Loucy (cell line): ENCODE results near the gene ARFIP1.

ENCODE experiments used
- H2AFZ ChIP-seq: fragments of 200-600 bp; sonication (generic); 2 replicates; pipeline ENCODE4 v1.6.0; 2016; ENCODE audit warnings: antibody characterized with exemption, mild to moderate bottlenecking, low read length, moderate library complexity
- H3F3A ChIP-seq: fragments of 200-600 bp; 2 replicates; pipeline ENCODE4 v1.6.0; 2016; ENCODE audit warnings: antibody characterized with exemption, low read depth, mild to moderate bottlenecking
- H3K27me3 ChIP-seq: fragments of 200-600 bp; sonication (generic); 2 replicates; pipeline ENCODE4 v1.6.1; 2014; ENCODE audit warnings: low read length, mild to moderate bottlenecking; ENCODE audit not compliant: insufficient read depth, poor library complexity, severe bottlenecking
- H3K36me3 ChIP-seq: fragments of 200-600 bp; sonication (generic); 2 replicates; pipeline ENCODE4 v1.6.1; 2016; ENCODE audit warnings: low read length; ENCODE audit not compliant: insufficient read depth
- H3K4me1 ChIP-seq: fragments of 200-600 bp; sonication (generic); 2 replicates; pipeline ENCODE4 v1.5.1; 2014; ENCODE audit warnings: low read length, mild to moderate bottlenecking; ENCODE audit not compliant: insufficient read depth, poor library complexity, severe bottlenecking
- H3K4me2 ChIP-seq: fragments of 200-600 bp; sonication (generic); 2 replicates; pipeline ENCODE4 v1.6.0; 2014; ENCODE audit warnings: antibody characterized with exemption, low read length, low read depth, mild to moderate bottlenecking; ENCODE audit not compliant: poor library complexity, severe bottlenecking
- H3K4me3 ChIP-seq: fragments of 200-600 bp; sonication (generic); 2 replicates; pipeline ENCODE4 v1.5.1; 2014; ENCODE audit warnings: low read length, mild to moderate bottlenecking, mixed read lengths; ENCODE audit not compliant: poor library complexity, severe bottlenecking
- H3K79me2 ChIP-seq: fragments of 200-600 bp; sonication (generic); 2 replicates; pipeline ENCODE4 v1.6.1; 2014; ENCODE audit warnings: low read length; ENCODE audit not compliant: insufficient read depth
- H3K9ac ChIP-seq: fragments of 200-600 bp; sonication (generic); 2 replicates; pipeline ENCODE4 v1.6.0; 2014; ENCODE audit warnings: mild to moderate bottlenecking, low read depth, low read length, moderate library complexity; ENCODE audit not compliant: poor library complexity, severe bottlenecking
- H3K9me2 ChIP-seq: fragments of 200-600 bp; sonication (generic); replicated peaks from 2 replicates; pipeline ENCODE4 v1.6.1; 2016; ENCODE audit warnings: low read depth, low read length, mixed read lengths
- H3K9me3 ChIP-seq: fragments of 200-600 bp; sonication (generic); 2 replicates; pipeline ENCODE4 v1.6.1; 2014; ENCODE audit warnings: mild to moderate bottlenecking, antibody characterized with exemption, low read length, low read depth; ENCODE audit not compliant: insufficient read depth
- H4K20me1 ChIP-seq: fragments of 200-600 bp; sonication (generic); 2 replicates; pipeline ENCODE4 v1.6.0; 2014; ENCODE audit warnings: antibody characterized with exemption, low read length, mild to moderate bottlenecking; ENCODE audit not compliant: insufficient read depth, poor library complexity, severe bottlenecking
- CTCF ChIP-seq: fragments of 200-600 bp; sonication (generic); conservative IDR thresholded peaks from 2 replicates; pipeline ENCODE4 v1.5.1; 2014; ENCODE audit warnings: mild to moderate bottlenecking, antibody characterized with exemption, low read length
- EZH2phosphoT487 ChIP-seq: fragments of 200-600 bp; IDR thresholded peaks from 2 replicates; pipeline ENCODE4 v1.6.1; 2018; ENCODE audit warnings: antibody characterized with exemption, mild to moderate bottlenecking, moderate library complexity, borderline replicate concordance

ARFIP1 gene

DNA sequence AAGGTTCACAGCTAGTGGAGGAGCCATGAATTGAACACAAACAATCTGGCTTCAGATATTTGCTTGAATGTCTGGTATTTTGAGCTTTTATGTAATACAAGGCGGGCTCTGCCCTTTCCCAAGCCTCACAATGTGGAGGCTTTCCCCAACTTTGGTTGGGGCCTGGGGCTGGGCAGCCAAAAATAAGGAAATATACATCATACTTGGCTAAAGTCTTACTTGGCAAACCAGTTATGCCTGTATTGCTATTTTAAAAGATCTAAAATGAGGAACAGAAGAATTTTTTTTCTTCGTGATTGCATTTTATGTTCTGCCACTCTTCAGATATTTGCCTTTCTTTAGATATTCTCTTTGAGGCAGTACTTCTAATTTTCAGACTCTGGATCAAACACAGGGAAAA lies 26.1 kb downstream of the ARFIP1 start:
- H3K4me2 ChIP-seq = peak overlapping the region; percentile 5
- H3K4me3 ChIP-seq = no peak overlapping the region
- no peaks in the 10 kb centered on the region for H4K20me1 ChIP-seq
- H3K9me3 ChIP-seq = no peaks in the 10 kb centered on the region
- H3K79me2 ChIP-seq = peaks cover 85% of the 10 kb centered on the region
- peaks cover 4% of the 10 kb centered on the region; the same call in 1 of the 2 replicates for H3F3A ChIP-seq
- TF ChIP-seq EZH2phosphoT487 (no peak), CTCF (no peak)
- H3K4me1 ChIP-seq = peaks cover 74% of the 10 kb centered on the region
- H2AFZ ChIP-seq = no peak overlapping the region
- peak overlapping the region; percentile 7 for H3K9ac ChIP-seq
- no peaks in the 10 kb centered on the region for H3K9me2 ChIP-seq
- H3K27me3 ChIP-seq = no peaks in the 10 kb centered on the region
- peaks cover 2% of the 10 kb centered on the region; the same call in 1 of the 2 replicates for H3K36me3 ChIP-seq

GRCh38 chr4:152806501-152807125 lies 26.9 kb downstream of the ARFIP1 start:
- Histone ChIP-seq H3K9ac (peak overlapping the region; percentile 7), H3K4me3 (peak overlapping the region; percentile 61), H3K4me1 (peaks cover 66% of the 10 kb centered on the region), H3K9me3 (no peaks in the 10 kb centered on the region), H3F3A (peaks cover 4% of the 10 kb centered on the region; the same call in 1 of the 2 replicates), H2AFZ (no peak overlapping the region), H3K79me2 (peaks cover 85% of the 10 kb centered on the region), H3K4me2 (peak overlapping the region; percentile 71), H3K36me3 (peaks cover 2% of the 10 kb centered on the region; the same call in 1 of the 2 replicates), H4K20me1 (no peaks in the 10 kb centered on the region), H3K27me3 (no peaks in the 10 kb centered on the region), H3K9me2 (no peaks in the 10 kb centered on the region)
- TF ChIP-seq EZH2phosphoT487 = no peak
- no peak for TF ChIP-seq CTCF

DNA sequence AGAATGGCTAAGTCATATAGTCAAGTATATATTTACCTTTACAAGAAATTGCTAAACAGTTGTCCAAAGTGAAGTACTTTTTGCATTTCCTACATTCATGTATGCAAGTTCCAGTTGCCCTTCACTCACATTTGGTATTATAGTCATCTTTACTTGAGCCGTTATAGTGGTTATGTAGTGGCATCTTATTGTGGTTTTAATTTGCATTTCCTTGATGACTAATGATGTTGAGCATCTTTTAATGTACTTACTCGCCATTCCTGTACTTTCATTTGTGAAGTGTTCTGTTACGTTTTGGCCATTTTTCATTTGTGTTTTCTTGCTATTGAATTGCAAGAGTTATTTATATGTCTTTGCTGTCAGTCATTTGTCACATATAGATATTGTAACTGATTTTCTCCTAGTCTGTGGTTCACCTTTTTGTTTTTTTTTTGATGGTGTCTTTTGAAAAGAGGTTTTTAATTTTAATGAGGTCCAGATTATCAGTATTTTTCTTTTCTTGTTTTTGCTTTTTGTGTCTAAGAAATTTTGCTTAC lies 27.6 kb downstream of the ARFIP1 start:
- Histone ChIP-seq H3K9me2 (no peaks in the 10 kb centered on the region), H3K79me2 (peaks cover 83% of the 10 kb centered on the region), H4K20me1 (no peaks in the 10 kb centered on the region), H2AFZ (no peak overlapping the region), H3K4me3 (peak overlapping the region; percentile 61), H3K4me1 (peaks cover 58% of the 10 kb centered on the region), H3K4me2 (peak overlapping the region; percentile 71), H3K36me3 (peaks cover 2% of the 10 kb centered on the region; the same call in 1 of the 2 replicates), H3K9me3 (no peaks in the 10 kb centered on the region), H3F3A (peaks cover 4% of the 10 kb centered on the region; the same call in 1 of the 2 replicates), H3K9ac (peak overlapping the region; percentile 29), H3K27me3 (no peaks in the 10 kb centered on the region)
- TF ChIP-seq EZH2phosphoT487 (no peak), CTCF (no peak)
